Smooth muscle cell (in vitro differentiated cells): Measurements from ENCODE around the gene CPLANE1. TPM values are rescaled to one million over a fixed set of nuclear protein-coding genes. Genes with fewer than 3 reads are reported as not detected.
"Not testable (repeated sequence)": the region's sequence is repeated elsewhere in the genome, so short reads cannot be mapped to it uniquely, and the experiment has no call there.

Source experiments
- DNase-seq: peaks from one replicate; lab custom pipeline; 2025; ENCODE audit not compliant: unreplicated experiment; lab: John Stamatoyannopoulos, UW
- H2AFZ ChIP-seq: fragments of 200-600 bp; sonication (generic); 2 replicates; pipeline ENCODE4 v1.6.0; 2016; ENCODE audit warnings: antibody characterized with exemption, low read depth, mild to moderate bottlenecking
- H3F3A ChIP-seq: fragments of 200-600 bp; sonication (generic); 2 replicates; pipeline ENCODE4 v1.6.0; 2017; ENCODE audit warnings: antibody characterized with exemption, low read depth
- H3K27ac ChIP-seq: fragments of 200-600 bp; sonication (generic); 2 replicates; pipeline ENCODE4 v1.5.1; 2016; ENCODE audit warnings: low read depth, mild to moderate bottlenecking
- H3K27me3 ChIP-seq: fragments of 200-600 bp; sonication (generic); 2 replicates; pipeline ENCODE4 v1.6.1; 2016; ENCODE audit warnings: low read depth, mild to moderate bottlenecking
- H3K36me3 ChIP-seq: fragments of 200-600 bp; sonication (generic); 2 replicates; pipeline ENCODE4 v1.5.1; 2016; ENCODE audit warnings: low read depth
- H3K4me1 ChIP-seq: fragments of 200-600 bp; sonication (generic); 2 replicates; pipeline ENCODE4 v1.5.1; 2016; ENCODE audit warnings: low read depth
- H3K4me2 ChIP-seq: fragments of 200-600 bp; sonication (generic); 2 replicates; pipeline ENCODE4 v1.6.0; 2016; ENCODE audit warnings: mild to moderate bottlenecking
- H3K4me3 ChIP-seq: fragments of 200-600 bp; sonication (generic); 2 replicates; pipeline ENCODE4 v1.5.1; 2016; ENCODE audit warnings: mild to moderate bottlenecking
- H3K79me2 ChIP-seq: fragments of 200-600 bp; sonication (generic); 2 replicates; pipeline ENCODE4 v1.6.0; 2016; ENCODE audit warnings: low read depth, mild to moderate bottlenecking
- H3K9ac ChIP-seq: fragments of 200-600 bp; sonication (generic); 2 replicates; pipeline ENCODE4 v1.6.0; 2016; ENCODE audit warnings: low read depth
- H3K9me3 ChIP-seq: fragments of 200-600 bp; sonication (generic); replicated peaks from 2 replicates; pipeline ENCODE4 v1.5.1; 2016; ENCODE audit warnings: low read depth
- H4K20me1 ChIP-seq: fragments of 200-600 bp; sonication (generic); 2 replicates; pipeline ENCODE4 v1.6.0; 2016; ENCODE audit warnings: low read depth
- WGBS: methylation state at CpG from one replicate; pipeline ENCODE4 v1.1.7; 2016; ENCODE audit warnings: low lambda C conversion rate; 5-methylcytosine and 5-hydroxymethylcytosine counted together
- polyA plus RNA-seq: library from polyadenylated mRNA; unstranded; fragments of >200 nt; fragmentation: Nextera tagmentation; extraction: Ambion mirVana; gene quantifications from 2 replicates; pipeline ENCODE4 v1.2.1, GENCODE V29; 2016
- total RNA-seq: library from RNA; depleted of rRNA; stranded (reverse); fragments of >200 nt; gene quantifications from 2 replicates; pipeline ENCODE4 v1.2.3, GENCODE V29; 2014
- TF ChIP-seq, protein P1 (sequence below): fragments of 200-600 bp; sonication (generic); IDR thresholded peaks from 2 replicates; pipeline ENCODE4 v1.5.1; 2017; ENCODE audit warnings: borderline replicate concordance, mild to moderate bottlenecking, antibody characterized with exemption; ENCODE audit not compliant: insufficient read depth, poor library complexity, severe bottlenecking

The CPLANE1 gene
- total RNA-seq: 20.5 and 27.9 TPM in 2 replicates
- polyA plus RNA-seq: 2.9 and 5.8 TPM in 2 replicates

DNA sequence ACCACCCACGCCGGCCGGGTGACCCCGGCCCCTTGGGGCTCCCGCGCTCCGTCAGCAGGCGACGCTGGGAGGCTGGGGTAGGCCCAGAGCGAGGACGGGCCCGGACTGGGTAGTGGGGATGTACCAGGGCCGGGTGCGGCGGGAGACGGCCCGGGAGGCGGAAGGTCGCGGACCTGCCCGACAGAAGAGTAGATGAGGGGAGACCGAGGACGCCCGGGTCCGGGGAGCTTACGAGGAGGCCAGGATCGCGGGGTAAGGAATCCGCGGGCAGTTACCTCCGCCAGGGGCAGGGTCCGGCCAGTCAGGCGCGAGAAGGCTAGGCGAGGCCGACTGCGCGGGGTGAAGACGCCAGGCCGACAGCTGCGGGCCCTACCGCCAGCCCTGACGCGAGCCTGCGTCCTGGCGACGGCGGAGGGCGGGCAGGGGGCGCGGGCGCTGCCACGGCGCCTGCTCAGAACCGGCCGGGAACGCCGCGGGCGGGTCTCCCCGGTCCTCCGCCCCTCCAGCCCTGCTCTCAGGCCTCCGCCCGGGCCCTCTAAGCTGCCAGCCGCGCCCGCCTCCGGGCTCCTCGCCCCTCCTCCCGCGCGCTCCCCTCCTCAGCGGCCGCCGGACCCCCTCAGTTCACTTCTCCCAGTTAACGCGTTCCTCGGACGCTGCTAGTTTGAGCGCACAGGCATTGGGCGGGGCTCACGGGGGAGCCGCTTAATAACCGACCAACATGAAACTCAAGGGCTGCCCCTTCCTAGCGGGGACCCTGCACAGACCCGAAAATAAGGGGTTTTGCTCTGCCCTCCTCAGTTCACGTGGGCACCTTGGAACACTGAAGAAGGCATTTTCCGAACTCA is at the start of gene CPLANE1:
Gene CPLANE1, minus strand, starts transcription at position 407 of the 845 bp plus-strand sequence. CDS start 1,678 bp downstream, outside the sequence.
- Histone ChIP-seq H3K4me2 (peak within 1 kb of the TSS; percentile 95), H2AFZ (peak within 1 kb of the TSS; percentile 82), H3K27ac (peak within 1 kb of the TSS; percentile 82), H3F3A (no peaks in the 10 kb centered on the region), H3K9ac (peak within 1 kb of the TSS; percentile 89), H3K4me1 (peaks cover 6% of the 10 kb centered on the region), H3K79me2 (peaks cover 29% of the 10 kb centered on the region), H3K27me3 (no peaks in the 10 kb centered on the region), H4K20me1 (no peaks in the 10 kb centered on the region), H3K36me3 (no peaks in the 10 kb centered on the region), H3K9me3 (no peaks in the 10 kb centered on the region), H3K4me3 (peak within 1 kb of the TSS; percentile 76)
- WGBS: 3% methylated on average over 44 of the region's 88 CpGs
- TF ChIP-seq, protein P1, sequence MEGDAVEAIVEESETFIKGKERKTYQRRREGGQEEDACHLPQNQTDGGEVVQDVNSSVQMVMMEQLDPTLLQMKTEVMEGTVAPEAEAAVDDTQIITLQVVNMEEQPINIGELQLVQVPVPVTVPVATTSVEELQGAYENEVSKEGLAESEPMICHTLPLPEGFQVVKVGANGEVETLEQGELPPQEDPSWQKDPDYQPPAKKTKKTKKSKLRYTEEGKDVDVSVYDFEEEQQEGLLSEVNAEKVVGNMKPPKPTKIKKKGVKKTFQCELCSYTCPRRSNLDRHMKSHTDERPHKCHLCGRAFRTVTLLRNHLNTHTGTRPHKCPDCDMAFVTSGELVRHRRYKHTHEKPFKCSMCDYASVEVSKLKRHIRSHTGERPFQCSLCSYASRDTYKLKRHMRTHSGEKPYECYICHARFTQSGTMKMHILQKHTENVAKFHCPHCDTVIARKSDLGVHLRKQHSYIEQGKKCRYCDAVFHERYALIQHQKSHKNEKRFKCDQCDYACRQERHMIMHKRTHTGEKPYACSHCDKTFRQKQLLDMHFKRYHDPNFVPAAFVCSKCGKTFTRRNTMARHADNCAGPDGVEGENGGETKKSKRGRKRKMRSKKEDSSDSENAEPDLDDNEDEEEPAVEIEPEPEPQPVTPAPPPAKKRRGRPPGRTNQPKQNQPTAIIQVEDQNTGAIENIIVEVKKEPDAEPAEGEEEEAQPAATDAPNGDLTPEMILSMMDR: no peak
- peak; percentile 84 for DNase-seq

DNA sequence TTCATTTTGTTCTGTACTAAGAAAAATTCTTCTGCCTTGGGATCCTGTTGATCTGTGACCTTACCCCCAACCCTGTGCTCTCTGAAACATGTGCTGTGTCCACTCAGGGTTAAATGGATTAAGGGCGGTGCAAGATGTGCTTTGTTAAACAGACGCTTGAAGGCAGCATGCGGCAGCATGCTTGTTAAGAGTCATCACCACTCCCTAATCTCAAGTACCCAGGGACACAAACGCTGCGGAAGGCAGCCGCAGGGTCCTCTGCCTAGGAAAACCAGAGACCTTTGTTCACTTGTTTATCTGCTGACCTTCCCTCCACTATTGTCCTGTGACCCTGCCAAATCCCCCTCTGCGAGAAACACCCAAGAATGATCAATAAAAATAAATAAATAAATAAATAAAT is 47.1 kb upstream of the CPLANE1 start:
- not testable (repeated sequence) for H3K27ac ChIP-seq, H3F3A ChIP-seq, H3K4me2 ChIP-seq, H3K9ac ChIP-seq, H4K20me1 ChIP-seq, H3K79me2 ChIP-seq, H3K4me3 ChIP-seq, H2AFZ ChIP-seq, H3K4me1 ChIP-seq, H3K27me3 ChIP-seq, H3K9me3 ChIP-seq, DNase-seq
- 97% methylated on average over 5 of the region's 7 CpGs for WGBS
- H3K36me3 ChIP-seq: peaks cover 29% of the 10 kb centered on the region

DNA sequence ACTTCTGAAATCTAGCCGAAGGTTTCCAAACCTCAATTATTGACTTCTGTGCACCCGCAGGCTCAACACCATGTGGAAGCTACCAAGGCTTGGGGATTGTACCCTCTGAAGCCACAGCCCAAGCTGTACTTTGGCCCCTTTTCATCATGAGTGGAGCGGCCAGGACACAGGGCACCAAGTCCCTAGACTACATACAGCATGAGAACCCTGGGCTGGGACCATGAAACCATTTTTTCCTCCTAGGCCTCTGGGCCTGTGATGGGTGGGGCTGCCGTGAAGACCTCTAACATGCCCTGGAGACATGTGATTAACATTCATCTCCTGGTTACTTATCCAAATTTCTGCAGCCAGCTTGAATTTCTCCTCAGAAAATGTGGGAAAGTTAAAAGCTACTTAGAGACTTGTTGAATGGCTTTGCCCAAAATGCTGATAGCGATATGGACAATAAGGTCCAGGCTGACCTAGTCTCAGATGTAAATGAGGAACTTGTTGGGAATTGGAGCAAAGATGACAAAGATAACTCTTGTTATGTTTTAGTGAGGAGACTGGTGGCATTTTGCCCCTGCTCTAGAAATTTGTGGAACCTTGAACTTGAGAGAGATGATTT is 34.1 kb upstream of the CPLANE1 start:
- DNase-seq: no peak
- H3K79me2 ChIP-seq: no peaks in the 10 kb centered on the region
- no peaks in the 10 kb centered on the region for H4K20me1 ChIP-seq
- no peaks in the 10 kb centered on the region for H3F3A ChIP-seq
- no peaks in the 10 kb centered on the region for H3K4me1 ChIP-seq
- no peak overlapping the region for H3K4me2 ChIP-seq
- no peaks in the 10 kb centered on the region for H3K9me3 ChIP-seq
- TF ChIP-seq, protein P1: no peak
- no peak overlapping the region for H3K27ac ChIP-seq
- no peak overlapping the region for H2AFZ ChIP-seq
- H3K36me3 ChIP-seq: no peaks in the 10 kb centered on the region
- no peak overlapping the region for H3K9ac ChIP-seq
- H3K4me3 ChIP-seq: no peak overlapping the region
- WGBS: 95% methylated on average over 5 of the region's 5 CpGs
- H3K27me3 ChIP-seq: no peaks in the 10 kb centered on the region

DNA sequence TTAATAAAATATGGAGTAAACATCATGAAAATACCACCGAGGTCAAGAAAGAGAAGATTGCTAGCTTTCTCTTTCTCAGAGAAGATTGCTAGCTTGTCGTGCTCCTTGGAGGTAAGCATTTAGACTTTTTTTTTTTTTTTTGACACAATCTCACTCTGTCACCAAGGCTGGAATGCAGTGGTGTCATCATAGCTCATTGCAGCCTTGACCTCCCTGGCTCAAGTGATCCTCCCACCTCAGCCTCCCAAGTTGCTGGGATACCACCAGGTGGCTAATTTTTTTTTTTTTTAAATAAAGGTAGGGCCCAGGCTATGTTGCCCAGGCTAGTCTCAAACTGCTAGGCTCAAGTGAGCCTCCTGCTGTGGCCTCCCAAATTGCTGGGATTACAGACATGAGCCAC is 26.3 kb upstream of the CPLANE1 start:
- Histone ChIP-seq H3K36me3 (no peaks in the 10 kb centered on the region), H3K27me3 (no peaks in the 10 kb centered on the region), H3K27ac (no peak overlapping the region), H4K20me1 (no peaks in the 10 kb centered on the region), H3K9me3 (no peaks in the 10 kb centered on the region), H3K4me3 (no peak overlapping the region), H2AFZ (no peak overlapping the region), H3K79me2 (no peaks in the 10 kb centered on the region), H3K4me2 (no peak overlapping the region), H3K9ac (no peak overlapping the region), H3K4me1 (no peaks in the 10 kb centered on the region), H3F3A (no peaks in the 10 kb centered on the region)
- DNase-seq: no peak
- TF ChIP-seq, protein P1: no peak
- WGBS: 89% methylated on average over 2 of the region's 2 CpGs
